Testis (tissue), 2 donors: ENCODE data around the gene RIOK1.

Experiments
- POLR2A ChIP-seq: fragments of 450-650 bp; IDR thresholded peaks from one replicate; pipeline ENCODE4 v1.6.1; 2017; ENCODE audit warnings: antibody characterized with exemption, mild to moderate bottlenecking, moderate library complexity
- TF ChIP-seq, protein P1 (sequence below), 3 experiments: fragments of 450-650 bp in 2 of 3; fragments of 200-600 bp in 1 of 3; sonication (generic) in 1 of 3; IDR thresholded peaks; one replicate each; pipeline ENCODE4 v1.5.1; 2016 to 2019; ENCODE audit warnings: antibody characterized with exemption in 3 of 3, mild to moderate bottlenecking in 2 of 3, moderate library complexity in 1 of 3

DNA sequence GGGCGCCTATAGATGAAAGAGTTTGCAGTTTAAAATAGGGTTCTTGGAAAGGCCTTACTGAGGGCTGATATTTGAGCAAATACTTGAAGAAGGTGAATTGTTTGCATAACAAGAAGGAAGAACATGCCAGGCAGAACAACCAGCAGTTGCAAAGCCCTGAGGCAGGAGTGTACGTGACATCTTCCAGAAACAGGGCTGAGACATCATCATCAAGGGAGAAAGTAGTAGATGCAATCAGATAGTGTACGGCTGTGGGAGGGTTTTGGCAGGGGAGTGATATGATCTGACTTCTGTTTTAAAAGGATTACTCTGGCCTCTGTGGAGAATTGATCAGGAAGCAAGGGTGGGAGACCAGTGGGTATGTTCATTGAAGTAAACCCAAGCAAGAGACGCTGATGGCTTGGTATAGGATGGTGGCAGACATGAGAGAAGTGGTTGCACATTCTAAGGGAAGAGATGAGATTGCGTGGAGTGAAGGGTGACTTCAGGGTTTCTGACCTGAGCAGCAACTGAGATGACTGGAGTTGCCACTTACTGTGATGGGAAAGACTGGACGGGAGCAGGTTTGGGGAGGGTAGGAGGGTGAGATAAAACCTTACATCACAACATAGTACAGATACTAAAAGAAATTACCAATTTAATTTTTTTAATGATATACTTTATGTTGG lies 28.8 kb downstream of the RIOK1 start:
- TF ChIP-seq, protein P1, sequence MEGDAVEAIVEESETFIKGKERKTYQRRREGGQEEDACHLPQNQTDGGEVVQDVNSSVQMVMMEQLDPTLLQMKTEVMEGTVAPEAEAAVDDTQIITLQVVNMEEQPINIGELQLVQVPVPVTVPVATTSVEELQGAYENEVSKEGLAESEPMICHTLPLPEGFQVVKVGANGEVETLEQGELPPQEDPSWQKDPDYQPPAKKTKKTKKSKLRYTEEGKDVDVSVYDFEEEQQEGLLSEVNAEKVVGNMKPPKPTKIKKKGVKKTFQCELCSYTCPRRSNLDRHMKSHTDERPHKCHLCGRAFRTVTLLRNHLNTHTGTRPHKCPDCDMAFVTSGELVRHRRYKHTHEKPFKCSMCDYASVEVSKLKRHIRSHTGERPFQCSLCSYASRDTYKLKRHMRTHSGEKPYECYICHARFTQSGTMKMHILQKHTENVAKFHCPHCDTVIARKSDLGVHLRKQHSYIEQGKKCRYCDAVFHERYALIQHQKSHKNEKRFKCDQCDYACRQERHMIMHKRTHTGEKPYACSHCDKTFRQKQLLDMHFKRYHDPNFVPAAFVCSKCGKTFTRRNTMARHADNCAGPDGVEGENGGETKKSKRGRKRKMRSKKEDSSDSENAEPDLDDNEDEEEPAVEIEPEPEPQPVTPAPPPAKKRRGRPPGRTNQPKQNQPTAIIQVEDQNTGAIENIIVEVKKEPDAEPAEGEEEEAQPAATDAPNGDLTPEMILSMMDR (IDR thresholded peaks at IDR 0.05), result no peak
- no peak for TF ChIP-seq POLR2A
